ENCODE results near the gene CD44.

- TF ChIP-seq, protein P1, sequence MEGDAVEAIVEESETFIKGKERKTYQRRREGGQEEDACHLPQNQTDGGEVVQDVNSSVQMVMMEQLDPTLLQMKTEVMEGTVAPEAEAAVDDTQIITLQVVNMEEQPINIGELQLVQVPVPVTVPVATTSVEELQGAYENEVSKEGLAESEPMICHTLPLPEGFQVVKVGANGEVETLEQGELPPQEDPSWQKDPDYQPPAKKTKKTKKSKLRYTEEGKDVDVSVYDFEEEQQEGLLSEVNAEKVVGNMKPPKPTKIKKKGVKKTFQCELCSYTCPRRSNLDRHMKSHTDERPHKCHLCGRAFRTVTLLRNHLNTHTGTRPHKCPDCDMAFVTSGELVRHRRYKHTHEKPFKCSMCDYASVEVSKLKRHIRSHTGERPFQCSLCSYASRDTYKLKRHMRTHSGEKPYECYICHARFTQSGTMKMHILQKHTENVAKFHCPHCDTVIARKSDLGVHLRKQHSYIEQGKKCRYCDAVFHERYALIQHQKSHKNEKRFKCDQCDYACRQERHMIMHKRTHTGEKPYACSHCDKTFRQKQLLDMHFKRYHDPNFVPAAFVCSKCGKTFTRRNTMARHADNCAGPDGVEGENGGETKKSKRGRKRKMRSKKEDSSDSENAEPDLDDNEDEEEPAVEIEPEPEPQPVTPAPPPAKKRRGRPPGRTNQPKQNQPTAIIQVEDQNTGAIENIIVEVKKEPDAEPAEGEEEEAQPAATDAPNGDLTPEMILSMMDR (IDR thresholded peaks at IDR 0.05): no peak
- no peak for TF ChIP-seq EP300 (IDR thresholded peaks at IDR 0.05)
Observed at GRCh38 chr11:35248558-35249323, 109.8 kb downstream of the CD44 start.

Data from gastroesophageal sphincter (tissue), 3 donors.